Left renal cortex interstitium (tissue), 4 donors: Measurements from ENCODE around the gene TNFRSF4. TPM values are rescaled to one million over a fixed set of nuclear protein-coding genes. Genes with fewer than 3 reads are reported as not detected.
"Not testable (repeated sequence)": the region's sequence is repeated elsewhere in the genome, so short reads cannot be mapped to it uniquely, and the experiment has no call there.

ENCODE experiments used
- DNase-seq, 4 donors: peaks; one replicate each; pipeline ENCODE4 v3.0.0-alpha.2; 2013; ENCODE audit warnings: low read depth in 4 of 4, low spot score in 2 of 4, missing footprints in 1 of 4
- polyA plus RNA-seq, 4 donors: library from polyadenylated mRNA; unstranded; fragments of 120-200 nt; gene quantifications; one replicate each; pipeline ENCODE4 v1.2.1, GENCODE V29; 2013; ENCODE audit not compliant: insufficient read length in 4 of 4

Gene TNFRSF4
- polyA plus RNA-seq, 4 donors: 1.7 to 3.1 (median 2.0) TPM

- DNase-seq: no peak
These were observed 8.8 kb downstream of the TNFRSF4 start for GRCh38 chr1:1204998-1205768.

- no peak for DNase-seq
These were observed 9.5 kb downstream of the TNFRSF4 start for GRCh38 chr1:1204425-1204920.

- no peak for DNase-seq
These were observed 10.2 kb downstream of the TNFRSF4 start for GRCh38 chr1:1203561-1204424.

GRCh38 chr1:1202831-1203560 is 11.0 kb downstream of the TNFRSF4 start:
- DNase-seq: no peak

GRCh38 chr1:1200876-1201810 is 12.8 kb downstream of the TNFRSF4 start:
- no peak for DNase-seq

- DNase-seq: no peak
These were observed 13.7 kb downstream of the TNFRSF4 start for GRCh38 chr1:1199961-1200875.

- no peak for DNase-seq
These were observed 14.6 kb downstream of the TNFRSF4 start for GRCh38 chr1:1199141-1199960.

- no peak for DNase-seq
These were observed 15.4 kb downstream of the TNFRSF4 start for GRCh38 chr1:1198423-1199140.

GRCh38 chr1:1197551-1198422 is 16.2 kb downstream of the TNFRSF4 start:
- no peak for DNase-seq

- no peak for DNase-seq
These were observed 16.8 kb downstream of the TNFRSF4 start for GRCh38 chr1:1197188-1197500.

GRCh38 chr1:1196431-1197187 is 17.3 kb downstream of the TNFRSF4 start:
- DNase-seq: no peak

GRCh38 chr1:1195726-1196125 is 18.2 kb downstream of the TNFRSF4 start:
- not testable (repeated sequence) for DNase-seq

GRCh38 chr1:1194723-1195122 is 19.2 kb downstream of the TNFRSF4 start:
- no peak for DNase-seq

GRCh38 chr1:1191734-1192133 is 22.2 kb downstream of the TNFRSF4 start:
- no peak for DNase-seq

GRCh38 chr1:1189111-1189510 is 24.8 kb downstream of the TNFRSF4 start:
- no peak for DNase-seq

GRCh38 chr1:1187938-1188337 is 26.0 kb downstream of the TNFRSF4 start:
- no peak for DNase-seq
